NCI-H1694 (cell line): ENCODE results near the gene ZEB2.

ENCODE experiments used
- DNase-seq: peaks from one replicate; lab custom pipeline; 2025; lab: John Stamatoyannopoulos, UW

Gene ZEB2

GRCh38 chr2:144495227-144496091 is 24.5 kb downstream of the ZEB2 start:
- DNase-seq: no peak

DNA sequence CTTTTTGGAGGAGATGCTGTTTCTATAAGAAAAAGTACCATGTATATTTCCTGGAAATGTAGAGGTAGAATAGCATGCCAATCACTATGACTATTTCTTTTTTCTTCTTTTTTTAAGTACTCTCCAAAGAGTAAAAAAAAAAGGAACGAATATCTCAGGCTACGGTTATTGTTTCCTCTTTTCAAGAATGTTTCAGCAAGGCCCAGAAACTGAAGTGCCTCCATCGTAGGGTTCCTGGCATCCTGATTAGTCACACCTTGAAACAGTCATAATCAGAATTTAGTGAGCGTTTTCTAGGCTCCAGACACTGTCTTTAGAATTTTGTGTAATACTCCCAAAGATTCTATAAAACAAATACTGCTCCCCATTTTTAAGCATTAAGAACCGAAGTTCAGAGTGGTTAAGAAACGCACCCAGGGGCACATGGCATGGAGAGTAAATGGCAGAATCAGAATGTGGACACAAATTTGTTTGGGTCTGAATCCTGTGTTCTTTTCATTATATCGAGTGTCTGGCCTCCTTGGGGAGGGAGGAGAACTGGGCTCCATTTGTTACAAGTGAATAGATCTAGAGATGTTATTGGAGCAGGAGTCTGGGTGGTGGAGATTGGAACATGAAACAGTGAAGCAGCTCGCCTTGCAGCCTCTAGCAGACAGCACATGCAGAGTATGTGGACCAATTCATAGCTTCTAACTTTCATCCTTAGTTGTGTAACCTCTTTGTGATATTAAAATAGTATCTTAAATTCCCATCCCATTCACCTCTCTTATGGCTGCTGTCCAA is 26.7 kb downstream of the ZEB2 start:
- DNase-seq: no peak

GRCh38 chr2:144490857-144491256 is 29.1 kb downstream of the ZEB2 start:
- DNase-seq: no peak

DNA sequence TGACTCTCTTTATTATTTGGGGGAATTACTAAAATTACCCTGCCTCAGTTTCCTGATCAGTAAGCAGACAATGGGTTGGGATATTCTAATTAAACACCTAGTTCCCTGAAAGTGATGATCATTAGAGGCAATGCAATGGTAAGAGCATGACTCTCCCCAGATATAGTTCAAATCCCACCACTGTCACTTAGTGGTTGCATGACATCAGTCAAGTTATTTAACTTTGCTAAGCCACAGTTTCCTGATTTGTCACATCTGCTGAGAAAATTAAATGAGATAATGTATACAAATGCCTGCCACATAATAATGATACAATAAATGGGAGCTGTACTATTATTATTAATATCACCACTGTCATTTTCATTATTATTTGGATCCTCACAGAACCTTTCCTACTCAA is 29.9 kb downstream of the ZEB2 start:
- no peak for DNase-seq

DNA sequence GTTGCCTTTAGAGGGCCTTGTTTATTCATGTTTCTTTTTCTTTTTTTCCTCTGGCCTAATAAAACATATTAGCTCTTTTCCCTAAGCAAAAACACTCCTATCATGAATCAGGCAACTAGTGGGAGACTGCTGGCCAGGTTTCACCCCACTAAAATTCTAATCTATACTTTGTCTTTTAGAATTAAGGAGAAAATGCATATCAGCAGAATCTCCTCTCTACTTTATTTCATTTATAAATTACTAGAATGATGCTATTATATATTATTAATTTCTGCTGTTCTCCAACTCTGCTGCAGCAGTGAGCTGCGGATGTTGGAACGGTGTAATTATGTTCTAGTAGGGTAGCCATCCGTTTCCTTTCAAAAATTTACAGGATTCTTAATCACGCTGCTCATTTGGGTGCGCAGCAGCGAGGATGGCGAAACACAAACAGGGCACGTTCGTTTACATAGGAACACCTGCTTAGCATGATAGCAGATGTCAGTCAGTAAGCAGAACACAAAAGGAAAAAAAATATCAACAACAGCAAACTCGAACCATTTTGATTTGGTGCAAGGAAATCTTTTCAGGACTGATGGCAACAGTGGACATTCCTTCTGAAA is 30.5 kb downstream of the ZEB2 start:
- DNase-seq: peak; percentile 64

DNA sequence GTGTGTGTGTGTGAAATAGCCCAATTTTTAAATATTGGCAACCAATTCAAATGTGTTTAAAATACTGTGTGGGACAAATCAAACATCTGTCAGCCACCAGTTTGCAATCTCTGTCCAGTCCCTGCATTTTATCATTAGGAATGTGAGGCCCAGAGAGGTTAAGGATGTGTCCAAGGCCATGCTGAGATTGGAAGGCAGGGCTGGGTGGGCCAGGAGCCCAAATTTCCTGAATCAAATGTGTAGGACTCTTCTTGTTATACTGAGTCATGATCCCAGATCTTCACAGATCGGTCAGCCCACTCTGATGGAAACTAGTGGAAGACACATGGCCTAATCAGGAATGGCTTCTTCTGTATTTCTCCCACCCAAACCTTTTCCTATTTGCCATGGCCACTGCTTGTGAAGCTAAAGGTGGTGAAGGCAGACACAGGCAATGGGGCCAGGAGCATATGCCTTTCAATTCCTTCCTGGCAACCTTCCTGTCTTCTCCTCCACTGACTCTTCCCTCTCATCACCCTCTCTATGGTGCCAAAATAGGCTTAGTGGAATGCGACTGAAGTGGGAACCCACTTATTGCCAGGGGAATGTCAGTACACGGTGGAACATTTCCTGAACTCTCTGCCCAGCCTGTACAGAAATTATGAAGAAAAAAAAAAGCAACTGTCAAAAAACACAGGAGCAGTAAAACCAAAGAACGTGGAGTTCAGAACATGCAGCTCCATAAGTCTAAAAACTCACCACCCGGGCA is 35.5 kb downstream of the ZEB2 start:
- no peak for DNase-seq

GRCh38 chr2:144481666-144482065 is 38.3 kb downstream of the ZEB2 start:
- no peak for DNase-seq

DNA sequence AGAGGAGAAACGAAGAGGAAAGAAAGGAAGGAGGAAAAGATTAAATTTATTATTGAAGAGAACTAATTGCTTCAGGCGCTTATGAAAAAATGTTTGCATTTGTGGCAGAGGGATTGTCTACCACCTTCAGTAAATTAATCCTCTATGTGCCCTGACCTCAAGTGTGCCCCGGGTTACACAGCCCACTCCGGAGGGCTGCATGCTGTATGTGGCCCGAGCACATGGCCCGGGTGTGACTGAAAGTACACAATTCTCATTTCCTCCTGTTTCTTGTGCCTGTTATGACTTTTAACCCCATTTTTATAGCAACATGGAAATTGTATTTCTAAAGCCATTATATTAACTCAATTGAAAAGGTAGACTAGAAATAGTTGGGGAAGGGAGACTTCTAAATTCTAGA is 38.8 kb downstream of the ZEB2 start:
- no peak for DNase-seq

- DNase-seq: no peak
Observed at GRCh38 chr2:144480285-144480684, 39.6 kb downstream of the ZEB2 start.

- no peak for DNase-seq
Observed at GRCh38 chr2:144479659-144480058, 40.3 kb downstream of the ZEB2 start.

GRCh38 chr2:144479138-144479537 is 40.8 kb downstream of the ZEB2 start:
- no peak for DNase-seq

DNA sequence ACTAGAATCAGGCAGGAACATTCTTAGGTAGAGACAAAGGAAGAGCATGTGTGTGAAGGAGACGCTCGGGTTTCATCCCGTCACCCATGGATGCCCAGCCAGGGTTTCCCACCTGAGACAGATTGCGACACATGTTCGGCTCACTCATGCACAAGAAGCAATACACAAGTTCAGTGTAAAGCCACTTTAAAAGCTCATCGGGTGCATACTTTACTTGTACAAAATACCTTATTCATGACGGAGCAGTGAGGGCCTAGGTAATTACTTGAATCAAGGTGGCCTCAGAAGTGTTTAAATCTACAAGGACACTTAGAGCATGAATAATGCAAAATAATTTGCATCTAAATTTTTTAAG is 42.0 kb downstream of the ZEB2 start:
- DNase-seq: peak; percentile 48

DNA sequence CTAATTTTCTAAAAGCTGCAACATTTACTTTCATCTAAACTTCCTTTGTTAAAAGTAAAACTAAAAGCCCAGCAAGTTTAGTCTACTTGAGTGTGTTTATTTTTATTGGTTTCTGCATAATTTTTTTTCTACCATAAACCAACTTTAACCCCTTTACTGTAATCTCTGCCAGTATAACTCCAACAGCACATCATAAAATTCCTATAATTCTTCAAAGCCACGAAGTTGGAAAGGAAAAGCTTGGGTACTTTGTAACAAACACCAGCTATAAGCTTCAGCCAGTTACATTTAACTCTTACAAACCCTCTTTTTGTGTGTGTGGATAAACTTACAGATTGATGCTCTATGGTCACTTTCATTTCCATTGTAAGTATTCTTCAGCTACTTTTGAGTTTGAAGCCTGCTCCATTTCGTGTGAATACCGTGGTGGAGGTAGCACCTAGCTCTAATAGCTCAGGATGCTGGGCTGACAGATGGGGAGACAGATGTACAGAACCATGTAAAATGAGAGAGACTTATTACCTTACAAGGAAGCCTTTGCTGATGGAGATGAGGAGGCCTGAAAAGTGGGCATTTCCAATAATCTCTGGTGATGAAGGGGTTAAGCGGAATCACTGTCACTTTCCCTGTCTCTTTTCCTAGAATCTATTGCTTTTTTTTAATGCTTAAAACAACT is 42.5 kb downstream of the ZEB2 start:
- DNase-seq: peak; percentile 48

- no peak for DNase-seq
Observed at GRCh38 chr2:144476682-144477081, 43.2 kb downstream of the ZEB2 start.

DNA sequence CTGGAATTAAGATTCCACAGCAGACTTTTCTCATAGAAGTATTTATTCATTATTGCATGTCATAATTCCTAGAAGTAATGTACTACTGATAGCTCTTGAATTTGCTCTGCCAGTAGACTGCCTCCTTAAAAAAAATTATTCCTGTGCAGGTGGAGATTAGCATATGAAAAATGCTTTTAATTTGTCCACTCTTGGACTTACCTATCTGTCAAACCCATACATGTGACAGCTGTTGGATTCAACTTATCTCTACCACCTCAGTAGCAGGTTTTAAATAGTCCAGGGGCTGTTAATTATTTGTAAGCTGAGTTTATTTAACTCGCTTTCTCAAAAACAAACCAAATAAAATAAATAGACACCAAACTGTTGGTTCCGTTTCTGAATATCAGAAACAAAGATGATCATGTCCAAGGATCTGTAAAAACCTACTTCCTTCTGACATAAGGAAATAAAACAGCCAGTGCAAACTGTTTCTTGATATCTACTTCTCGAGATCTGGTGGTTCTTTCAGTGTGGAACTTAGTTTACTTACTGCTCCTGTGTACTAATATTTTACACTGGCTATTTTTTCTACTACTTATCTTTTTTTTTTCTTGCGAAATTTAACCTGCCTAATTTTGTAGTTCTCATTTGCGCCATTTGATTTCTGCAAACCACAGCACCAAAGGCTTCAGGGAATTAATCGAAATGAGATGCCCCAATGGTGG is 44.2 kb downstream of the ZEB2 start:
- no peak for DNase-seq

GRCh38 chr2:144475044-144475443 is 44.9 kb downstream of the ZEB2 start:
- DNase-seq: no peak

DNA sequence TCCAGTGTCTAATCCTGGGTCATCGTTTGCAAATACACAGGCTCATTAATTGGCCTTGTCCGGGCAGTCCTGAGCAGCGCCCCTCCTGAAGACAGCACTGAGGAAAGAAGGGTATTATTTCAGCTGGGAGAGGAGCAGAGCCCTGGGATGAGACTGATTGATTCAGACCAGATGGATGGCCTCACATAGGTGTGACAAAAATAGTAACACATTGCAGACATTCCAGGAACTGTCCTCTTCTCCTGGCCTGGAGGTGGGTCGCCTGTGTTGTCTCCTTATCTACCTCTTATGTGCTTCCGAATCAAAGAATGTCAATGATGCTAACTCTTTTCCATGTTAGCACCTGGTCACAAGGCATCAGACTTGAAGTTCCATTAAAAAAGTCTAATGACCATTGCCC is 45.9 kb downstream of the ZEB2 start:
- DNase-seq: no peak

GRCh38 chr2:144472911-144473310 is 47.0 kb downstream of the ZEB2 start:
- DNase-seq: no peak

DNA sequence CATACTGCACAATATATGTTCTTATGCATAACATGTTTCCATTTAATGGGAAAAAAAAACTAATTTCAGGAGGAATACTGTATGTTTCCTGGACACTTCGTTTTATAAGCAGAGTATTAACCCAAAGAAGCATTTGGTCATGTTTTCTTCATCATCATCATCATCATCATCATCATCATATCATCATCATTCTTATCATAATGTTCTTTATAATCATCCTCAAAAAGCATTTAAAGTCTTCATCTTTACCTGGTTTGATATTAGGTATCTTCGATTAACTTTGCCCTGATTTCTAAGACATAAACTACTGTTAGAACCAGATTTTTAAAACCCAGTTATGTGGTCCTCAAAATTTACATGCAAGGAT is 47.9 kb downstream of the ZEB2 start:
- no peak for DNase-seq

DNA sequence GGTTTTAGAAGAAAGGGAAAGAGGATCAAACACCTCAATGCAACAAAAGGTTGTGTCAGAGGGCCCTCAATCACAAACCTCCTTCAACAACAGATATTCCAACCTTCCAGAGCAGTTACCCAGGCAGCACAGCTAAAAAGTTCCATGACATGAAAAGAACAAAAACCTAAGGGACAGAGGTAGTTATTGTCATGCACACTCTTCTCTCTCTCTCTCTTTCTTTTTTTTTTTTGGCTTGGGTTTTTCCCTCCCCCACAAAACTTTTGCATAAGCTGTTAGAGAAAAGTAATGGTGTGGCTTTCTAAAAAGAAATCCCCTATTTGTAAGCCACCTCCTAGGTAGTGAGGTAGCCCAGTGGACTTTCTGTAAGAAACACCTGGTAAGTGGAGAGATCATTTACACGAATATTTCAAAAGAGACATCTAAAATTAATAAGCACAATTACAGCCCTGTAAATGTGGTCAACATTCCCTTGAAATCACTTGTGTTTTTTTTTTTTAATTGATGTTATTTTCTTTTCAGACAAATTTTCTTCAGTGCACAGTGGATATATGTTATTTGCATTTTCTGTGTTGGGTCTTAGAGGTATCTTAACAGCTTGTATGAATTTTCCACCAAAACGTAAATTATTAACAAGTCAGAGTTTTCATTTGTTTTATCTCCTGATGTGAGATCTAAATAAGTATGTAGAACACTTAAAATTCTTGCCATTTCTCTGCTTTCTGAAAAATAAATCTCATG is 48.4 kb downstream of the ZEB2 start:
- no peak for DNase-seq
